ENCODE data around the gene HOXA7. TPM values are rescaled to one million over a fixed set of nuclear protein-coding genes. Genes with fewer than 3 reads are reported as not detected.

HOXA7 gene
- total RNA-seq, 1 donor from 2014 or later = 1.4 TPM

- H3K4me1 Mint-ChIP-seq (ENCODE audit: low read depth) = peaks cover 63% of the 10 kb centered on the region
- peak; percentile 9 for TF ChIP-seq CTCF (IDR thresholded peaks at IDR 0.05; ENCODE audit: unreplicated experiment)
- H3K36me3 Mint-ChIP-seq (ENCODE audit: insufficient read depth) = peaks cover 22% of the 10 kb centered on the region
- peak overlapping the region; percentile 98 for H3K27ac Mint-ChIP-seq
- H3K27me3 Mint-ChIP-seq = no peaks in the 10 kb centered on the region
- H3K9me3 Mint-ChIP-seq (ENCODE audit: low read depth) = no peaks in the 10 kb centered on the region
- peak overlapping the region; percentile 97 for H3K4me3 Mint-ChIP-seq (ENCODE audit: low read depth)
- no peak for DNase-seq (ENCODE audit: low spot score, unreplicated experiment)
Observed at GRCh38 chr7:27113991-27114769, 42.3 kb downstream of the HOXA7 start.

GRCh38 chr7:27112955-27113949 lies 43.2 kb downstream of the HOXA7 start:
- Mint-ChIP-seq H3K4me3 (ENCODE audit: low read depth) (peak overlapping the region; percentile 97), H3K36me3 (ENCODE audit: insufficient read depth) (peaks cover 23% of the 10 kb centered on the region), H3K4me1 (ENCODE audit: low read depth) (peaks cover 60% of the 10 kb centered on the region), H3K27ac (peak overlapping the region; percentile 99), H3K27me3 (no peaks in the 10 kb centered on the region), H3K9me3 (ENCODE audit: low read depth) (no peaks in the 10 kb centered on the region)
- TF ChIP-seq CTCF (IDR thresholded peaks at IDR 0.05; ENCODE audit: unreplicated experiment) = no peak
- DNase-seq (ENCODE audit: low spot score, unreplicated experiment) = peak; percentile 58

GRCh38 chr7:27112361-27112760 lies 44.1 kb downstream of the HOXA7 start:
- peak overlapping the region; percentile 97 for H3K4me3 Mint-ChIP-seq (ENCODE audit: low read depth)
- no peak for DNase-seq (ENCODE audit: low spot score, unreplicated experiment)
- H3K36me3 Mint-ChIP-seq (ENCODE audit: insufficient read depth) = peaks cover 22% of the 10 kb centered on the region
- no peak for TF ChIP-seq CTCF (IDR thresholded peaks at IDR 0.05; ENCODE audit: unreplicated experiment)
- peak overlapping the region; percentile 99 for H3K27ac Mint-ChIP-seq
- H3K27me3 Mint-ChIP-seq = no peaks in the 10 kb centered on the region
- peaks cover 54% of the 10 kb centered on the region for H3K4me1 Mint-ChIP-seq (ENCODE audit: low read depth)
- H3K9me3 Mint-ChIP-seq (ENCODE audit: low read depth) = no peaks in the 10 kb centered on the region

GRCh38 chr7:27111751-27112277 lies 44.7 kb downstream of the HOXA7 start:
- DNase-seq (ENCODE audit: low spot score, unreplicated experiment) = no peak
- H3K4me1 Mint-ChIP-seq (ENCODE audit: low read depth) = peaks cover 53% of the 10 kb centered on the region
- peak overlapping the region; percentile 97 for H3K4me3 Mint-ChIP-seq (ENCODE audit: low read depth)
- H3K36me3 Mint-ChIP-seq (ENCODE audit: insufficient read depth) = peaks cover 21% of the 10 kb centered on the region
- no peak for TF ChIP-seq CTCF (IDR thresholded peaks at IDR 0.05; ENCODE audit: unreplicated experiment)
- H3K27ac Mint-ChIP-seq = peak overlapping the region; percentile 99
- H3K27me3 Mint-ChIP-seq = no peaks in the 10 kb centered on the region
- H3K9me3 Mint-ChIP-seq (ENCODE audit: low read depth) = no peaks in the 10 kb centered on the region

Data from progenitor cell of endocrine pancreas (in vitro differentiated cells).